ENCODE data around the gene AKIP1. TPM values are rescaled to one million over a fixed set of nuclear protein-coding genes. Genes with fewer than 3 reads are reported as not detected.

The AKIP1 gene
- total and polyA plus RNA-seq, 10 of the 15 experiments (the other 5 are each of a cell fraction or from before 2014, with no cell fraction given) = 5.1 to 38.9 (median 30.5) TPM

GRCh38 chr11:8911029-8911823, at the start of gene AKIP1 (continued):
- TF ChIP-seq BHLHE40 (IDR thresholded peaks at IDR 0.05; ENCODE audit: borderline replicate concordance in 1 of 2, low read depth in 2 of 2, low read length in 1 of 2) = no peak
- TF ChIP-seq FOXK2 (IDR thresholded peaks at IDR 0.05) = no peak
- no peak for TF ChIP-seq BACH1 (IDR thresholded peaks at IDR 0.05; ENCODE audit: borderline replicate concordance)
- peak; percentile 93 for TF ChIP-seq IKZF1 (conservative IDR thresholded peaks at IDR 0.05)
- 0 out of 2 replicates have a peak, but pooled peaks have one; percentile 41 for TF ChIP-seq DPF2 (IDR thresholded peaks at IDR 0.05)
- no peak for TF ChIP-seq FOS (IDR thresholded peaks at IDR 0.05; ENCODE audit: borderline replicate concordance, extremely low read depth, insufficient read length)
- TF ChIP-seq ETV6 (conservative IDR thresholded peaks at IDR 0.05 in 1 of 2, IDR thresholded peaks at IDR 0.05 in 1 of 2; ENCODE audit: borderline replicate concordance in 1 of 2, low read depth in 1 of 2) = no peak
- no peak for TF ChIP-seq MXI1 (IDR thresholded peaks at IDR 0.05; ENCODE audit: low read depth, low read length)
- TF ChIP-seq FOXM1 (IDR thresholded peaks at IDR 0.05; ENCODE audit: low read depth, low read length) = no peak
- peak; percentile 22; the same call in 1 of the 2 replicates for TF ChIP-seq YY1 (IDR thresholded peaks at IDR 0.05; ENCODE audit: low read depth, low read length)
- peak; percentile 65 for TF ChIP-seq GATAD2B (conservative IDR thresholded peaks at IDR 0.05; ENCODE audit: low read depth)
- no peak for TF ChIP-seq SUZ12 (IDR thresholded peaks at IDR 0.05; ENCODE audit: unreplicated experiment)
- TF ChIP-seq CREM (IDR thresholded peaks at IDR 0.05; ENCODE audit: low read depth) = no peak
- TF ChIP-seq STAT3 (IDR thresholded peaks at IDR 0.05; ENCODE audit: low read depth, low read length) = no peak
- TF ChIP-seq MEF2A (IDR thresholded peaks at IDR 0.05; ENCODE audit: insufficient read depth, low read depth, low read length) = no peak
- no peak for TF ChIP-seq RBBP5 (conservative IDR thresholded peaks at IDR 0.05)
- TF ChIP-seq NRF1 (conservative IDR thresholded peaks at IDR 0.05; ENCODE audit: low read depth, low read length) = peak; percentile 70
- TF ChIP-seq BCL11A (IDR thresholded peaks at IDR 0.05; ENCODE audit: low read depth, low read length) = no peak
- TF ChIP-seq SIX5 (IDR thresholded peaks at IDR 0.05; ENCODE audit: low read depth, low read length, severe bottlenecking) = no peak
- TF ChIP-seq E4F1 (IDR thresholded peaks at IDR 0.05; ENCODE audit: borderline replicate concordance, partially characterized antibody) = no peak
- TF ChIP-seq ESRRA (IDR thresholded peaks at IDR 0.05; ENCODE audit: low read length) = no peak
- no peak for TF ChIP-seq ZNF274 (IDR thresholded peaks at IDR 0.05; ENCODE audit: insufficient read depth, insufficient read length)
